ENCODE results near the gene DAAM2.

DNA sequence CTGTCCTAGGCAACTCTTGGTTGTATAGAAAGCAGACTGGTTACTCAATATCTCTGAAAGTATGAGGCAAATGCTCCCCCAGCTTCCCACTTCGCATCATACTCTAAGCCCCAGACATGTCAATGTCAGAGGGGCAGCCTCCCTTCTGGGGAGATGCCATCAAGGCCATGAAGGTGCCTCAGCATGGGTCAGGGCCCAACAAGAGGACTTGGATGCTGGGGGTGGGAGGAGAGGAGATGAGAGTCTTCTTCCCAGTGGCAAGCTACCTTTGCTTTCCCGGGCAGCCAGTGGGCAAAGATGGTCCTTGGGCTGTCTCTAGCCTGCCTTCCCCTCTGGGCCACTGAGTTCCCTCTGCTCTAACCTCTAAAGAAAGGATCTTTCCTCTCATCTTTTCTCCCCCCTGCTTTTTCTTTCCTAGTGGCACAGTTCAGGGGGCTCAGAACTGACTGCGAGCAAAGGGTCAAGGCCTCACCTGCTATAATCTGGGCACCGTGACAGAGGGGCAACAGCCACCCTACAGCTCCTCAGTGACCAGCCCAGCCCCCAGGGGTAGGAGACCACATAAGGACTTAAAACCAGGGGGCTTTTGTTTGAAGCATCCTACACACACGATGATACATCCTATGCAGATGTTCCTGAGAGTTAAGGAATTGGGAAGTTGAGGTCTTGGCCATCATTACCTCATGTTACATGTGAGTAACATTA, 115.8 kb downstream of the DAAM2 start:
- no peak for TF ChIP-seq POLR2AphosphoS5 (IDR thresholded peaks at IDR 0.05)
- no peak for TF ChIP-seq CTCF (IDR thresholded peaks at IDR 0.05)
